ENCODE results near the gene PRKD1. TPM values are rescaled to one million over a fixed set of nuclear protein-coding genes. Genes with fewer than 3 reads are reported as not detected.
"Not testable (repeated sequence)": the region's sequence is repeated elsewhere in the genome, so short reads cannot be mapped to it uniquely, and the experiment has no call there.

Gene PRKD1
- total and polyA plus RNA-seq, 7 donors, result 0.65 to 2.5 (median 1.5) TPM

- H3K9me3 ChIP-seq, result no peaks in the 10 kb centered on the region
- WGBS, 3 donors, result 95 to 97% (median 96%) methylated on average over 2 of the region's 2 CpGs
Observed at GRCh38 chr14:29782041-29782440, 145.6 kb downstream of the PRKD1 start.

GRCh38 chr14:29777142-29777541 lies 150.5 kb downstream of the PRKD1 start:
- ATAC-seq; DNase-seq; H3K27ac ChIP-seq; H3K9me3 ChIP-seq; H3K4me3 ChIP-seq; H3K4me1 ChIP-seq; intact Hi-C loops (cut with DNase I); H3K27me3 ChIP-seq (ENCODE audit: insufficient read depth in 3 of 3, low read length in 2 of 3); H3K36me3 ChIP-seq (ENCODE audit: insufficient read depth in 1 of 2, low read depth in 1 of 2): not testable (repeated sequence)
- 96 to 100% (median 100%) methylated on average over 1 of the region's 1 CpG for WGBS, 3 donors

More at GRCh38 chr14:29782041-29782440, 145.6 kb downstream of the PRKD1 start:
- ATAC-seq, result no peak
- H3K27me3 ChIP-seq (ENCODE audit: insufficient read depth in 3 of 3, low read length in 2 of 3), result no peaks in the 10 kb centered on the region
- no peak for DNase-seq
- no peak for TF ChIP-seq CTCF (IDR thresholded peaks at IDR 0.05)
- H3K27ac ChIP-seq, result no peak overlapping the region
- H3K4me1 ChIP-seq, result no peaks in the 10 kb centered on the region
- H3K36me3 ChIP-seq (ENCODE audit: insufficient read depth in 1 of 2, low read depth in 1 of 2), result no peaks in the 10 kb centered on the region
- no peak overlapping the region for H3K4me3 ChIP-seq
- intact Hi-C loops (cut with DNase I), result no loop called here

GRCh38 chr14:29773990-29774389 lies 153.7 kb downstream of the PRKD1 start:
- WGBS, 3 donors, result 65 to 67% (median 67%) methylated on average over 4 of the region's 4 CpGs
- H3K9me3 ChIP-seq, result no peaks in the 10 kb centered on the region
- intact Hi-C loops (cut with DNase I), result no loop called here

GRCh38 chr14:29763342-29763858 lies 164.2 kb downstream of the PRKD1 start:
- Histone ChIP-seq H3K9me3 (no peaks in the 10 kb centered on the region), H3K27me3 (ENCODE audit: insufficient read depth in 3 of 3, low read length in 2 of 3) (no peaks in the 10 kb centered on the region), H3K4me3 (no peak overlapping the region), H3K4me1 (no peaks in the 10 kb centered on the region), H3K36me3 (ENCODE audit: insufficient read depth in 1 of 2, low read depth in 1 of 2) (no peaks in the 10 kb centered on the region), H3K27ac (no peak overlapping the region)
- intact Hi-C loops (cut with DNase I), result no loop called here
- ATAC-seq (no peak), DNase-seq (no peak)
- TF ChIP-seq CTCF (IDR thresholded peaks at IDR 0.05), result no peak
- 83 to 91% (median 83%) methylated on average over 2 of the region's 2 CpGs for WGBS, 3 donors

More at GRCh38 chr14:29773990-29774389, 153.7 kb downstream of the PRKD1 start:
- no peak for DNase-seq
- no peak for ATAC-seq
- no peaks in the 10 kb centered on the region for H3K27me3 ChIP-seq (ENCODE audit: insufficient read depth in 3 of 3, low read length in 2 of 3)
- TF ChIP-seq CTCF (IDR thresholded peaks at IDR 0.05), result no peak
- no peaks in the 10 kb centered on the region for H3K4me1 ChIP-seq
- no peak overlapping the region for H3K27ac ChIP-seq
- H3K36me3 ChIP-seq (ENCODE audit: insufficient read depth in 1 of 2, low read depth in 1 of 2), result no peaks in the 10 kb centered on the region
- H3K4me3 ChIP-seq, result no peak overlapping the region

GRCh38 chr14:29759521-29760340 lies 167.9 kb downstream of the PRKD1 start:
- 53 to 60% (median 56%) methylated on average over 6 of the region's 6 CpGs for WGBS, 3 donors
- H3K4me1 ChIP-seq, result no peaks in the 10 kb centered on the region
- H3K36me3 ChIP-seq (ENCODE audit: insufficient read depth in 1 of 2, low read depth in 1 of 2), result no peaks in the 10 kb centered on the region
- H3K4me3 ChIP-seq, result no peak overlapping the region
- no peak overlapping the region for H3K27ac ChIP-seq
- no peaks in the 10 kb centered on the region for H3K27me3 ChIP-seq (ENCODE audit: insufficient read depth in 3 of 3, low read length in 2 of 3)
- DNase-seq (no peak), ATAC-seq (no peak)
- intact Hi-C loops (cut with DNase I), result no loop called here
- no peak for TF ChIP-seq CTCF (IDR thresholded peaks at IDR 0.05)
- H3K9me3 ChIP-seq, result no peaks in the 10 kb centered on the region
